ENCODE data around the gene FRMD4B.

DNA sequence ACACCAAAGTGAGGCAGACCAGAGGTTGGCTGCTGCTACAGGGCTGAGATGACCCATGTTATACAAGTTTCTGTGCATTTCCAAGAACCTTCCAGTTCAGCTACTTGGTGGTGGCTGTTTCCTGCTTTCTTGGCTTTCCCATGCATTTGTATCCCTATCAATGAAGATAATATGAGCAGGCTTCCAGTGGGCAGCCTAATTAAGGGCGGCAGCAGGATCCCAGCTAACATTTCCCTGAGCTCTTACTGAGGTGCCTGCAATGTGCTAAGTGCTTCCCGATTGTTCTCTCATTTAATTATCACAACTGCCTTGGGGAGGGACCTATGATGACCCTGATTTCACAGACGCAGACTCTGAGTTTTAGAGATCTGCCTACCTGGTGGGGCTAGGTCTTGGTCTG lies 95.5 kb downstream of the FRMD4B start:
- TF ChIP-seq EZH2 (IDR thresholded peaks at IDR 0.05; ENCODE audit: insufficient read depth, poor library complexity, severe bottlenecking) (no peak), EZH2phosphoT487 (IDR thresholded peaks at IDR 0.05; ENCODE audit: insufficient read depth, low read depth) (no peak)
